Thyroid gland (tissue), 4 donors: ENCODE results near the gene MEI1.
A peak's percentile ranks its signal among the peaks of the same experiment; 100 is the strongest.

Experiments
- POLR2A ChIP-seq, 2 donors: fragments of 450-650 bp; IDR thresholded peaks; one replicate each; pipeline ENCODE4 v1.6.1; 2017; ENCODE audit warnings: antibody characterized with exemption in 2 of 2, mild to moderate bottlenecking in 2 of 2, moderate library complexity in 1 of 2
- TF ChIP-seq, protein P1 (sequence below), 6 experiments: fragments of 200-600 bp in 3 of 6; fragments of 450-650 bp in 3 of 6; sonication (generic) in 3 of 6; IDR thresholded peaks; one replicate each; pipeline ENCODE4 v1.5.1; 2016 to 2019; ENCODE audit warnings: antibody characterized with exemption in 6 of 6, mild to moderate bottlenecking in 2 of 6, inconsistent platforms in 1 of 6, moderate library complexity in 1 of 6

DNA sequence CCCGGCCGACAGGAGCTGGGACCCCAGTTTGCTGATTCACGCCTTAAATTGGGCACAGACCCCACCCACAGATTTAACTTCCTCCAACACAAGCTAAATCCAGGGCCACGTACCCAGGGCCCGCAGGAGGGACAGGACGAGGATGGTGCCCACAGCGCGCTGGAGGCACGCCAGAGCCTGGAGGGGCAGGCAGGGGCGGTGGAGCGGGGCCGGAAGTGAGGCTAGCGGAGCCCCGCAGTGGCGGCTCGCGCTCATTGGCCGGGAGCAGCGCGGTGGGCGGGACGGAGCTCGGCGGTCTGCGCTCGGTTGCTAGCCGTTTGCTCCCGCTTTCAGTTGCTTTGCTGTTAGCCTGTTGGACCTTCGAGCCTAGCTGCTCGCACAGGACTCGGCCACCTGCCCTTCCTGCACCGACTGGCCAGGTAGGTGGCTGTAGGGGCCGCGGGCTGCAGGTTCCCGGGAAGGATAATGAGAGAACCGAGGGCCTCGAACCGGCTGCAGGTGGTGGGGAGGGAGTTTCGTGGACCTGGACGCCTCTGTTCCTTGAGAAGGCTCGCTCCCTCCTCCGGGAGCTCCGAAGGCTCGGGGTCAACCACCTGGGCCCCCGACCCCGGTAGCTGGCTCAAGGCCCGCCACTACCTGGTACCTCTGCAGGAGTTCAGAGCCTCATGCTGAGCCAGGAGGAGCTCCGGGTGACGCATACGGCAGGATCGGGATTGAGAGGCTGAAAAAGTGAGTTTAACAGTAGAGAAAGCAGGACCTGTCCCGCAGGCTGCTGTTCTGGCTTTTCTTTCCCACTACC lies 101.2 kb downstream of the MEI1 start, which contains the start of gene CCDC134:
- TF ChIP-seq, protein P1, sequence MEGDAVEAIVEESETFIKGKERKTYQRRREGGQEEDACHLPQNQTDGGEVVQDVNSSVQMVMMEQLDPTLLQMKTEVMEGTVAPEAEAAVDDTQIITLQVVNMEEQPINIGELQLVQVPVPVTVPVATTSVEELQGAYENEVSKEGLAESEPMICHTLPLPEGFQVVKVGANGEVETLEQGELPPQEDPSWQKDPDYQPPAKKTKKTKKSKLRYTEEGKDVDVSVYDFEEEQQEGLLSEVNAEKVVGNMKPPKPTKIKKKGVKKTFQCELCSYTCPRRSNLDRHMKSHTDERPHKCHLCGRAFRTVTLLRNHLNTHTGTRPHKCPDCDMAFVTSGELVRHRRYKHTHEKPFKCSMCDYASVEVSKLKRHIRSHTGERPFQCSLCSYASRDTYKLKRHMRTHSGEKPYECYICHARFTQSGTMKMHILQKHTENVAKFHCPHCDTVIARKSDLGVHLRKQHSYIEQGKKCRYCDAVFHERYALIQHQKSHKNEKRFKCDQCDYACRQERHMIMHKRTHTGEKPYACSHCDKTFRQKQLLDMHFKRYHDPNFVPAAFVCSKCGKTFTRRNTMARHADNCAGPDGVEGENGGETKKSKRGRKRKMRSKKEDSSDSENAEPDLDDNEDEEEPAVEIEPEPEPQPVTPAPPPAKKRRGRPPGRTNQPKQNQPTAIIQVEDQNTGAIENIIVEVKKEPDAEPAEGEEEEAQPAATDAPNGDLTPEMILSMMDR (IDR thresholded peaks at IDR 0.05): no peak
- TF ChIP-seq POLR2A (IDR thresholded peaks at IDR 0.05): peak in 1 of 2 donors; percentile 91
